Epithelial cell of umbilical artery (primary cell): ENCODE data around the gene PGLYRP3. TPM values are rescaled to one million over a fixed set of nuclear protein-coding genes. Genes with fewer than 3 reads are reported as not detected.

Experiments used
- total RNA-seq: library from RNA; depleted of rRNA; stranded (reverse); fragments of >200 nt; gene quantifications from 2 replicates; pipeline ENCODE4 v1.2.3, GENCODE V29; 2014

The PGLYRP3 gene, protein sequence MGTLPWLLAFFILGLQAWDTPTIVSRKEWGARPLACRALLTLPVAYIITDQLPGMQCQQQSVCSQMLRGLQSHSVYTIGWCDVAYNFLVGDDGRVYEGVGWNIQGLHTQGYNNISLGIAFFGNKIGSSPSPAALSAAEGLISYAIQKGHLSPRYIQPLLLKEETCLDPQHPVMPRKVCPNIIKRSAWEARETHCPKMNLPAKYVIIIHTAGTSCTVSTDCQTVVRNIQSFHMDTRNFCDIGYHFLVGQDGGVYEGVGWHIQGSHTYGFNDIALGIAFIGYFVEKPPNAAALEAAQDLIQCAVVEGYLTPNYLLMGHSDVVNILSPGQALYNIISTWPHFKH
- total RNA-seq, result not detected in 2 replicates

DNA sequence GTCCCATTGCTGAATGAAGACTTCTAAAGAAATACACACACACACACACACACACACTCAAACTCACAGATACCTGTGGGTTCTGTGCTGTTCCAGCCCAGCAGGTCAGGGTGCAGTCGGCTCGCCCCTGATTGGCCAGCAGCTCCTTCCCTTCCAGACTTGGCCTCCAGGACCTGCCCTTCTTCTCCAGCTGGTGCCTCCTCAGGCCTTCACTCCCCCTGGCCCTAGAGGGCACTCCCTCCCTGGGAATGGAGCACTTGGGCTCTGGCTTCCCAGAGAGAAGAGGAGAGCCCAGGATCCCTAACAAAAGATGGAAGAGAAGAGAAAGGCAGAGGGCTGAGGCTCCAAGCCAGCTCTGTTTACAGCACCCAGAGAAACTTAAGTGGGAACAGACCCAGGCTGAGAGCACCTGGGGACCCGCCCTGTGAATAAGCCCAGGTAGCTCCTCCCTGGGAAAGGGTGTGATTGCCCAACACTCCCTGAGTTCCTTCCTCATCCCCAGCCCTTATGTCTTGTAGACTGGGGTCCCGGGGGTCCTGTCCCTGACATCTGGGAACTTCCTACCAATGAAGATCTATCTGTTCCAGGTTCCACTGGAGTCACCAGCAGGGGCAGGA, at the start of gene PGLYRP3:
Gene PGLYRP3, minus strand, starts transcription at position 383 of the 617 bp plus-strand sequence. CDS start 2,287 bp downstream, outside the sequence.

DNA sequence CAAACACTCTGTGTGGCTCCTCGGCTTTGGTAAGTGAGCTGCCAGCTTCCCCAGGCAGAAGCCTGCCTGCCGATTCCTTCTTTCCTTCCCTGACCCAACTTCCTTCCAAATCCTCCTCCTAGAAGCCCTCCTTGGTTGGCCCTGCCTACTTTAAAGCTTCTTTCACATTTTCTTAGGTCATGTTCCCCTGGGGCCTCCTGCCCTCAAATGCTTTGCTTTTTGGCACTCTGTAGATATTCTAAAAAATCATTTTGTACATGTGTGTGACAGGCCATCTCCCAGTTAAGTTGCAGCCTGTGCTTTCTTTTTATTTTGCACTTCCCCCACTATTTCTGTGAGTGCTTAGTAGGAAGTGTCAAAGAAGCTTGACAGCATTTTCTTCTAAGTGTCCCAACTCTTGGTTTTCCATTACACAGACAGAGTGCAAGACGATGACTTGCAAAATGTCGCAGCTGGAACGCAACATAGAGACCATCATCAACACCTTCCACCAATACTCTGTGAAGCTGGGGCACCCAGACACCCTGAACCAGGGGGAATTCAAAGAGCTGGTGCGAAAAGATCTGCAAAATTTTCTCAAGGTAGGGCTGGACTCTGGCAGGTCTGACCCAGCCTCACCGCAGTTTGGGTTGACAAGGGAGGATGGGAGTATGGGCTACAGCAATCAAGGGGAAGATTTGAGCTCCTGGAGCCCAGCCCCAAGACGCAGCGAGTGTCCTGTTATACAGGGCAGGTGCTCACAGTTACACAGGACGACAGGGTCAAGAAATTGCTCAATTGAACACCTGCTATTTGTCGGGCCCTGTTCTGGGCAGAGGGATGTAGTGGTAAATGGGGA, 45.3 kb upstream of the PGLYRP3 start, which contains the start of gene S100A9:
Gene S100A9, plus strand, starts transcription at position 2 of the 838 bp plus-strand sequence. Its CDS starts 430 bp downstream, at position 432.

DNA sequence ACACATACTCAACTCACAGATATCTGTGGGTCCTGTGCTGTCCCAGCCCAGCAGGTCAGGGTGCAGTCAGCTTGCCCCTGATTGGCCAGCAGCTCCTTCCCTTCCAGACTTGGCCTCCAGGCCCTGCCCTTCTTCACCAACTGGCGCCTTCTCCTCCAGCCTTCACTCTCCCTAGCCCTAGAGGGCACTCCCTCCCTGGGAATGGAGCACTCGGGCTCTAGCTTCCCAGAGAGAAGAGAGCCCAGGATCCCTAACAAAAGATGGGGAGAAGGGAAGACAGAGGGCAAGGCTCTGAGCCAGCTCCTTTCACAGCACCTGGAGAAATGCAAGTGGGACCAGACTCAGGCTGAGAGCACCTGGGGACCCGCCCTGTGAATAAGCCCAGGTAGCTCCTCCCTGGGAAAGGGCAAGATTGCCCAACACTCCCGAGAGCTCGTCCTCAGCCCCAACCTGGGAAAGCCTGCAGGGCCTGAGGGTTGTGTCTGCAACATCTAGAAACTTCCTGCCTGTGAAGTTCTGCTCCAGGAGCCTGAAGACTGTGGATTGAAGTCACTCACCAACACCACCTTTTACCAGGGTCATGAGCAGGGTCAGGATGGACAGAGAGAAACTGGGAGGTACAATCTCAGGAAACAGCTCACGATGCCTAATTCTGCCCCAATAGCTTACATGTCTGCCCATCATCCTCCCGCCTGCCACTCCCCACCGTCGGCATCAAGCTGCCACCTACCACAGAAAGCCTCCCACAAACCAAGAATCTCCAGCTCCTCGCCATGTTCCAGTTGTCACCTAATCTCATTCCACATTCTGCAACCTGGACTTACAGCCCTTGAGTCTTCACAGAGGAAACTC, 36.0 kb upstream of the PGLYRP3 start, which contains the start of gene PGLYRP4:
Gene PGLYRP4, minus strand, starts transcription at position 331 of the 852 bp plus-strand sequence. CDS start 909 bp downstream, outside the sequence.

DNA sequence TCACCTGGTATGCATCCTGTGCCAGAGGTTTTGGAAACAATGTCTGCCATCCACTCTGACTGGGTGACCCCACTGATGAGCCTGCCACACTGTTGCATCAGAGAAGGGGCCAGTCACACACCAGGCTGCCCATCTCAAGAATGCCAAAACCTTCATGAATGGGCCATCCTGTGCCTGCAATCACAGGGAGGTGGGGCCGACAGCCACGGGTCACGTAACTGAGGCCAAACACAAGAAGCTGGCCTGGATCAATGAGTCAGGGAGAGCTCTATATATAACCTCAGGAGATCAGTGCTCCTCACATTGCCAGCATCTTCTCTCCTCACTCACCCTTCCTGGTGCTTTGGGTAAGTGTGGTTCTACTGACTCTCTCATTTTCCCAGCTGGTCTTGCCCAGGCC, 53.4 kb downstream of the PGLYRP3 start, which contains the start of gene LORICRIN:
Gene LORICRIN, plus strand, starts transcription at position 301 of the 400 bp plus-strand sequence. CDS start 1,263 bp downstream, outside the sequence.

Other genes with a start within 250 kb of the PGLYRP3 start
- gene SPRR2B, start 241.3 kb downstream of the PGLYRP3 start, total RNA-seq, result not detected in 2 replicates
- not detected in 2 replicates for gene SPRR2E, start 218.4 kb downstream of the PGLYRP3 start, total RNA-seq
- gene SPRR2F, start 199.4 kb downstream of the PGLYRP3 start, total RNA-seq, result not detected in 2 replicates
- gene SPRR2G, start 162.1 kb downstream of the PGLYRP3 start, total RNA-seq, result not detected in 2 replicates
- gene LELP1, start 109.5 kb downstream of the PGLYRP3 start, total RNA-seq, result not detected in 2 replicates
- not detected in 2 replicates for gene PRR9, start 95.4 kb downstream of the PGLYRP3 start, total RNA-seq
- gene LORICRIN, start 53.3 kb downstream of the PGLYRP3 start, total RNA-seq, result not detected in 2 replicates
- gene PGLYRP4, start 35.9 kb upstream of the PGLYRP3 start, total RNA-seq, result not detected in 2 replicates
- not detected in 2 replicates for gene S100A9, start 44.9 kb upstream of the PGLYRP3 start, total RNA-seq
- gene S100A12, start 62.7 kb upstream of the PGLYRP3 start, total RNA-seq, result not detected in 2 replicates
- gene S100A8, start 78.1 kb upstream of the PGLYRP3 start, total RNA-seq, result not detected in 2 replicates
- not detected in 2 replicates for gene S100A7A, start 103.6 kb upstream of the PGLYRP3 start, total RNA-seq
- not detected in 2 replicates for gene S100A7, start 147.7 kb upstream of the PGLYRP3 start, total RNA-seq
- gene S100A6, start 223.0 kb upstream of the PGLYRP3 start, total RNA-seq, result 410 and 1,438 TPM in 2 replicates
- not detected in 2 replicates for gene S100A5, start 228.0 kb upstream of the PGLYRP3 start, total RNA-seq
- 5.8 and 7.9 TPM in 2 replicates for gene S100A4, start 232.9 kb upstream of the PGLYRP3 start, total RNA-seq
- gene S100A3, start 236.3 kb upstream of the PGLYRP3 start, total RNA-seq, result 0.30 and 0.97 TPM in 2 replicates